BJ (cell line): ENCODE measurements around the gene ANKS3. TPM values are rescaled to one million over a fixed set of nuclear protein-coding genes. Genes with fewer than 3 reads are reported as not detected.

Experiments used
- CTCF ChIA-PET: fragments of 350-600 bp; formaldehyde crosslinking; extraction: SDS; loops from one replicate; lab custom pipeline; 2021; ENCODE audit warnings: antibody characterized with exemption, inconsistent platforms; lab: Yijun Ruan, JAX
- POLR2A ChIA-PET: fragments of 300-600 bp; sonication (Branson Sonifier 250); formaldehyde crosslinking; extraction: SDS; loops from one replicate; lab custom pipeline; 2021; ENCODE audit warnings: antibody characterized with exemption; lab: Charles Lee
- DNase-seq: peaks from one replicate; pipeline ENCODE4 v3.0.0-alpha.2; 2011; ENCODE audit warnings: low read depth
- H3K27me3 ChIP-seq: 2 replicates; pipeline ENCODE4 v1.6.0; 2011; ENCODE audit warnings: low read length; ENCODE audit not compliant: control insufficient read depth, insufficient read depth
- H3K36me3 ChIP-seq: 2 replicates; pipeline ENCODE4 v1.5.1; 2011; ENCODE audit warnings: low read length; ENCODE audit not compliant: control insufficient read depth, insufficient read depth
- H3K4me3 ChIP-seq: 2 replicates; pipeline ENCODE4 v1.5.1; 2011; ENCODE audit warnings: low read depth, mild to moderate bottlenecking, control low read depth, low read length
- polyA plus RNA-seq: library from polyadenylated mRNA; depleted of rRNA; stranded (reverse); fragments of >200 nt; gene quantifications from 2 replicates; pipeline ENCODE4 v1.2.3, GENCODE V29; 2011
- TF ChIP-seq, protein P1 (sequence below): IDR thresholded peaks from 2 replicates; pipeline ENCODE4 v1.5.1; 2011; ENCODE audit warnings: low read depth, mild to moderate bottlenecking, control low read depth, inconsistent platforms, low read length, moderate library complexity; ENCODE audit not compliant: insufficient read depth

ANKS3 gene
- polyA plus RNA-seq, 1 experiment, result 23.7 TPM

DNA sequence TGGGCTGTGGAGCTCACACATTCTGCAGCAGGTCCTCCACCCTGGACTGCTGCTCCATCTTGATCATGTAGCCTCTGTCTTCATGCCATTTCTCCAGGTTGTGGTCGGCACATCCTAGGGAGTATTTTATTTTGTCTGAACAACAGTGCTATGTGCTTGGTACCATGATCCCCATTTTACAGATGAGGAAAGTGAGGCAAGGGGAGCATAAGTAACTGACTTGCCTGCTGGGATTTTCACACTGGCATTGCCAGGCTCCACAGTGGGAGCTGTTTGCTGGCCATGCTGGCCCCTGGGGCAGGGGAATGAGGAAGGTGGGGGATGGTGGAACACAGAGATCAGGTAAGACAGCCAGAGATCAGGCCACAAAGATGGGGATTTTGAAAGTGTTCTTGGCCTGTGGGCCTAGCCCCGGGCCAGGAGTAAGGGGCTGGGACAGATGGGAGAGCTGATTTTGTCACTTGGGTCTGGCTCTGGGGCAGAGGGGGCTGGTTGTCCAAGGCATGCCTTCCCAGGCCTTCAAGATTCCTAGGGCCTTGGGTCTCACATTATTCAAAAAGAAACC is 42.2 kb upstream of the ANKS3 start:
- Histone ChIP-seq H3K36me3 (no peaks in the 10 kb centered on the region), H3K27me3 (no peaks in the 10 kb centered on the region), H3K4me3 (no peak overlapping the region)
- ChIA-PET CTCF (no interaction called here), POLR2A (no interaction called here)
- TF ChIP-seq, protein P1, sequence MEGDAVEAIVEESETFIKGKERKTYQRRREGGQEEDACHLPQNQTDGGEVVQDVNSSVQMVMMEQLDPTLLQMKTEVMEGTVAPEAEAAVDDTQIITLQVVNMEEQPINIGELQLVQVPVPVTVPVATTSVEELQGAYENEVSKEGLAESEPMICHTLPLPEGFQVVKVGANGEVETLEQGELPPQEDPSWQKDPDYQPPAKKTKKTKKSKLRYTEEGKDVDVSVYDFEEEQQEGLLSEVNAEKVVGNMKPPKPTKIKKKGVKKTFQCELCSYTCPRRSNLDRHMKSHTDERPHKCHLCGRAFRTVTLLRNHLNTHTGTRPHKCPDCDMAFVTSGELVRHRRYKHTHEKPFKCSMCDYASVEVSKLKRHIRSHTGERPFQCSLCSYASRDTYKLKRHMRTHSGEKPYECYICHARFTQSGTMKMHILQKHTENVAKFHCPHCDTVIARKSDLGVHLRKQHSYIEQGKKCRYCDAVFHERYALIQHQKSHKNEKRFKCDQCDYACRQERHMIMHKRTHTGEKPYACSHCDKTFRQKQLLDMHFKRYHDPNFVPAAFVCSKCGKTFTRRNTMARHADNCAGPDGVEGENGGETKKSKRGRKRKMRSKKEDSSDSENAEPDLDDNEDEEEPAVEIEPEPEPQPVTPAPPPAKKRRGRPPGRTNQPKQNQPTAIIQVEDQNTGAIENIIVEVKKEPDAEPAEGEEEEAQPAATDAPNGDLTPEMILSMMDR, result no peak
- no peak for DNase-seq

DNA sequence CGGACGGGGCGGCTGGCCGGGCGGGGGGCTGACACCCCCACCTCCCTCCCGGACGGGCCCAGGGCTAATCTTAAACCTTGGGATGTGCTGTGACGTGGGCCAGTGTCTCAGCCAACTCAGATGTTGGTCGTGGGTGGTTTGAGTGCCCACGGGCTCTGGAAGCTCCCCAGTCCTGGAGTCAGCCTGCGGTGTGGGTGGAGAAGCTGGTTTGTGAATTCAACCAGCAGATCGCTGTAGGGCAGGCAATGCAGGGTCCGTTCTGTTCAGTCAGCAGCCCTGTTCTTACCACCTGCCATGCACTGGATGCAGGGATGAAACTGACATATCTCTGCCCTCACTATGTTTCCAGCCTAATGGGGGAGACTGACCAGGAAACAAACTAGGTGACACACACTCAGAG is 40.9 kb upstream of the ANKS3 start:
- Histone ChIP-seq H3K36me3 (no peaks in the 10 kb centered on the region), H3K4me3 (no peak overlapping the region), H3K27me3 (no peaks in the 10 kb centered on the region)
- no peak for DNase-seq
- CTCF ChIA-PET, result interaction anchor here (0.9 kb wide), 1 partner anchor 22 kb away, joined by 3 read pairs; no protein-coding TSS in a partner anchor
- POLR2A ChIA-PET, result no interaction called here
- TF ChIP-seq, protein P1, result no peak

DNA sequence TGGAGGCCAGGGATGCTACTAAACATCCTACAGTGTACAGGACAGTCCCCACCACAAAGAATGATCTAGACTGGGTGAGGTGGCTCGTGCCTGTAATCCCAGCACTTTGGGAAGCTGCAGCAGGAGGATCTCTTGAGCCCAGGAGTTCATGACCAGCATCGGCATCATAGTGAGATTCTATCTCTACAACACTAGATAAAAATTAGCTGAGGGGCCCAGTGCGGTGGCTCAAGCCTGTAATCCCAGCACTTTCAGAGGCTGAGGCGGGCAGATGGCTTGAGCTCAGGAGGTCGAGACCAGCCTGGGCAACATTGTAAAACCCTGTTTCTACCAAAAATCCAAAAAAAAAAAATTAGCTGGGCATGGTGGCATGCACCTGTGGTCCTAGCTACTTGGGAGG is 38.3 kb upstream of the ANKS3 start:
- no peak for DNase-seq
- no peaks in the 10 kb centered on the region for H3K27me3 ChIP-seq
- H3K36me3 ChIP-seq, result no peaks in the 10 kb centered on the region
- ChIA-PET POLR2A (no interaction called here), CTCF (no interaction called here)
- TF ChIP-seq, protein P1, result no peak
- no peak overlapping the region for H3K4me3 ChIP-seq

DNA sequence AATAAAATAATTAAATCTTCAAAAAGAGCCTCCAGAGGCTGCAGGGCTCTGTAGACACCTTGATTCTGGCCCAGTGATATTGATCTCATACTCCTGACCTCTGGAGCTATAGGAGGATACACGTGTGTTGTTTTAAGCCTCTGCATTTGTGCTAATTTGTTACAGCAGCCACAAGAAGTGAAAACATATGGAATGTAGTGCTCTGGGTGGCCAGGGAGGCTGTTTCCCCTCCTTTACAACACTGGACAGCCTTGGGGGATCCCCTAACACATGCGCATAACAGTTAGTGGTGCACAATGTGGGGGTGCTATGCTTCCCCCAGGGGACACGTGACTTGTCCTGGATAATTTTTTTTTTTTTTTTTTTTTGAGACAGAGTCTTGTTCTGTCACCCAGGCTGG is 37.6 kb upstream of the ANKS3 start:
- TF ChIP-seq, protein P1, result no peak
- ChIA-PET CTCF (no interaction called here), POLR2A (no interaction called here)
- Histone ChIP-seq H3K4me3 (no peak overlapping the region), H3K27me3 (no peaks in the 10 kb centered on the region), H3K36me3 (no peaks in the 10 kb centered on the region)
- no peak for DNase-seq

DNA sequence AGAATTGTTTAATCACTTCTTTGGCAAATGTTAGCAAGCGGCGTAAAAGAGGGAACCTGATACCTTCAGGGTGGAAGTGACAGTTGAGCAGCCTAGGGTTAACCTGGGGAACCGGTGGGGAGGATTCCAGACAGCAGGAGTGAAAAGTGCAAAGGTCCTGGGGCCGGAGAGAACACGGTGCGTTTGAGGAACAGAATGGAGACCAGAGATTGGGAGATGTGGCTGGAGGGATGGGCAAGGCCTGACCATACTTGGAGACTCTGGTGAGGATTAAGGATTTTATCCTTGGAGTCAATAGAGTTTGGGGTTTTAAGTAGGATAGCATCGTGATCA is 35.2 kb upstream of the ANKS3 start:
- ChIA-PET POLR2A (interaction anchor here (0.6 kb wide), 1 partner anchor 78 kb away, joined by 3 read pairs; no protein-coding TSS in a partner anchor), CTCF (no interaction called here)
- TF ChIP-seq, protein P1, result no peak
- DNase-seq, result no peak
- Histone ChIP-seq H3K27me3 (no peaks in the 10 kb centered on the region), H3K36me3 (peaks cover 4% of the 10 kb centered on the region), H3K4me3 (no peak overlapping the region)
